ENCODE results near the gene EFTUD2. TPM values are rescaled to one million over a fixed set of nuclear protein-coding genes. Genes with fewer than 3 reads are reported as not detected.

EFTUD2 gene
- total RNA-seq, 1 experiment from 2014 or later = 119 TPM

DNA sequence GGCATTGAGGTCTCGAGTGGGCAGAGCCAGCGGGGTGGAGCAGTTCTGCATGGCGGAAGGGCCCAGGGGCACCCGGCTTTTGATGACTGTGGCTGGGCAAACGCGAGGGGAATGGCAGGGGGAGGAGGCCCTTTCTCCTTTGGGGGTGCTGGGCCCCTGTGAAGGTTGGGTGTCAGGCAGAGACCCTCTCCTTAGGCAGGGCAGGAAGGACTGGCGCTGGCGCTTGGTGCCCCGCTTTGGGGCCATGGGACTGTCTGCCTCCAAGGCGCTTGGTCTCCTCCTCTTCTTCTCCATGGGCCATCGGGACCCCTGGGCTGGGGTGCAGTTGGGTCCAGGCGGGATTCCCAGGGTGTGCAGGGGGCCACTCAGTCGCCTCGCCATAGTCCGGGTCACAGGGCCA, 28.9 kb upstream of the EFTUD2 start:
- ChIA-PET POLR2A (no interaction called here), CTCF (interaction anchor here (0.6 to 5.4 kb wide), 3 partner anchors 9 to 385 kb away, joined by 3 to 37 read pairs (median 27); no protein-coding TSS in a partner anchor)
- Mint-ChIP-seq H3K9me3 (ENCODE audit: unreplicated experiment) (no peaks in the 10 kb centered on the region), H3K4me1 (ENCODE audit: insufficient read depth, unreplicated experiment) (no peaks in the 10 kb centered on the region), H3K36me3 (ENCODE audit: insufficient read depth, unreplicated experiment) (peaks cover 6% of the 10 kb centered on the region), H3K27ac (ENCODE audit: low read depth, unreplicated experiment) (no peak overlapping the region), H3K4me3 (ENCODE audit: unreplicated experiment) (no peak overlapping the region), H3K27me3 (ENCODE audit: insufficient read depth, unreplicated experiment) (no peaks in the 10 kb centered on the region)
- TF ChIP-seq, protein P1, sequence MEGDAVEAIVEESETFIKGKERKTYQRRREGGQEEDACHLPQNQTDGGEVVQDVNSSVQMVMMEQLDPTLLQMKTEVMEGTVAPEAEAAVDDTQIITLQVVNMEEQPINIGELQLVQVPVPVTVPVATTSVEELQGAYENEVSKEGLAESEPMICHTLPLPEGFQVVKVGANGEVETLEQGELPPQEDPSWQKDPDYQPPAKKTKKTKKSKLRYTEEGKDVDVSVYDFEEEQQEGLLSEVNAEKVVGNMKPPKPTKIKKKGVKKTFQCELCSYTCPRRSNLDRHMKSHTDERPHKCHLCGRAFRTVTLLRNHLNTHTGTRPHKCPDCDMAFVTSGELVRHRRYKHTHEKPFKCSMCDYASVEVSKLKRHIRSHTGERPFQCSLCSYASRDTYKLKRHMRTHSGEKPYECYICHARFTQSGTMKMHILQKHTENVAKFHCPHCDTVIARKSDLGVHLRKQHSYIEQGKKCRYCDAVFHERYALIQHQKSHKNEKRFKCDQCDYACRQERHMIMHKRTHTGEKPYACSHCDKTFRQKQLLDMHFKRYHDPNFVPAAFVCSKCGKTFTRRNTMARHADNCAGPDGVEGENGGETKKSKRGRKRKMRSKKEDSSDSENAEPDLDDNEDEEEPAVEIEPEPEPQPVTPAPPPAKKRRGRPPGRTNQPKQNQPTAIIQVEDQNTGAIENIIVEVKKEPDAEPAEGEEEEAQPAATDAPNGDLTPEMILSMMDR (IDR thresholded peaks at IDR 0.05; ENCODE audit: unreplicated experiment) = no peak
- no peak for DNase-seq (ENCODE audit: unreplicated experiment)
- intact Hi-C loops (cut with micrococcal nuclease) = no loop called here
- no TSS peak for BruUV-seq (replicated peaks)

- no TSS peak for BruUV-seq (replicated peaks)
- DNase-seq (ENCODE audit: unreplicated experiment) = no peak
- CTCF ChIA-PET = interaction anchor here (0.6 to 4.2 kb wide), 2 partner anchors 93 to 384 kb away, joined by 3 to 27 read pairs; no protein-coding TSS in a partner anchor
- H3K4me3 Mint-ChIP-seq (ENCODE audit: unreplicated experiment) = no peak overlapping the region
- TF ChIP-seq, protein P1 (IDR thresholded peaks at IDR 0.05; ENCODE audit: unreplicated experiment) = no peak
- intact Hi-C loops (cut with micrococcal nuclease) = no loop called here
- H3K9me3 Mint-ChIP-seq (ENCODE audit: unreplicated experiment) = no peaks in the 10 kb centered on the region
- no peak overlapping the region for H3K27ac Mint-ChIP-seq (ENCODE audit: low read depth, unreplicated experiment)
- H3K4me1 Mint-ChIP-seq (ENCODE audit: insufficient read depth, unreplicated experiment) = no peaks in the 10 kb centered on the region
- H3K36me3 Mint-ChIP-seq (ENCODE audit: insufficient read depth, unreplicated experiment) = peaks cover 6% of the 10 kb centered on the region
- no peaks in the 10 kb centered on the region for H3K27me3 Mint-ChIP-seq (ENCODE audit: insufficient read depth, unreplicated experiment)
- POLR2A ChIA-PET = no interaction called here
These were observed 28.5 kb upstream of the EFTUD2 start for GRCh38 chr17:44927696-44928095.

GRCh38 chr17:44926821-44927525, 27.7 kb upstream of the EFTUD2 start:
- Mint-ChIP-seq H3K9me3 (ENCODE audit: unreplicated experiment) (no peaks in the 10 kb centered on the region), H3K4me1 (ENCODE audit: insufficient read depth, unreplicated experiment) (no peaks in the 10 kb centered on the region), H3K27me3 (ENCODE audit: insufficient read depth, unreplicated experiment) (no peaks in the 10 kb centered on the region), H3K4me3 (ENCODE audit: unreplicated experiment) (no peak overlapping the region), H3K27ac (ENCODE audit: low read depth, unreplicated experiment) (no peak overlapping the region), H3K36me3 (ENCODE audit: insufficient read depth, unreplicated experiment) (peaks cover 6% of the 10 kb centered on the region)
- intact Hi-C loops (cut with micrococcal nuclease) = no loop called here
- BruUV-seq (replicated peaks) = no TSS peak
- ChIA-PET CTCF (interaction anchor here (1.2 to 4.2 kb wide), 2 partner anchors 28 to 94 kb away, joined by 3 to 27 read pairs; no protein-coding TSS in a partner anchor), POLR2A (no interaction called here)
- no peak for DNase-seq (ENCODE audit: unreplicated experiment)
- TF ChIP-seq, protein P1 (IDR thresholded peaks at IDR 0.05; ENCODE audit: unreplicated experiment) = no peak

DNA sequence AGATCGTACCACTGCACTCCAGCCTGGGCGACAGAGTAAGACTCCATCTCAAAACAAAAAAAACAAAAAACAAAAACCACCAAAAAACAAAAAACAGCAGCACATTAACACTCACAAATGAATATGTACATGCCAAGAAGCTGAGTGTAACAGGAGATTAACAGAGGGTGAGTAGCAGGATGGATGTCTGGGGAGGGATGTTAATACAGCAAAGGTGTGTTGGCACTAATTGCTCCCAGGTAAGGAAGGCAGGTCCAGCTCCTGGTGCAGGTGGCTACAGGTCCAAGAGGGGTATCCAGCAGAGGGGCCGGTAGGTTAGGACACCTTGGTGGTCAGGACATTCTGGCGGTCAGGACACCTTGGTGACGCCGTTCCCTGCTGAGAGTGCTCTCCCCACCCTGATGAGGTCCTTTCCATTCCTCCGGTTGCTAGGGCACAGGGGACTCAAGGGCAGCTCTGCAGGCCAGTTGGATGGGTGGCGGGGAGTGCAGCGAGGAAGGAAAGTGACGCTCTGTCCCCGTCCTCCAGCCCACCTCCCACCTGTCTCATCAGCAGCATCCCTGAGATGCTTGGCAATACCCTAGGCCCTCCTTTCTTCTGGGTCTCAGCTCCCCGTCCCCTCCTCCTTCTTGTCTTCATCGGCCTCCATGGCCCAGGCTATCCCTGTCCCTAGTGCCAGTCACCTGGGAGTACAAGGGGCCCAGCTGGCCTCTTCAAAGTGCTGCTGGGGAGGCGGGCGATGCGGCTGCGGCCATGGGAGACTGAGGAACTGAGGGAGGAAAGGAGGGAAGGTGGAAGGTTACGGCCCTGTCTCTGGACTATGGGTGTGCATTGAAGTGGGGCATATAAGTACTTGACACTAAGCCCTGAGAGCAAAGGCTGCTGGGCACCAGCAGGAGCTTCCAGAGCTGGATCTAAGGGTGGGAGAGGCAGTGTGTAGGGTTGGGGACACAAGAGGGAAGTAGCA, 26.8 kb upstream of the EFTUD2 start:
- DNase-seq (ENCODE audit: unreplicated experiment) = no peak
- Mint-ChIP-seq H3K4me3 (ENCODE audit: unreplicated experiment) (no peak overlapping the region), H3K36me3 (ENCODE audit: insufficient read depth, unreplicated experiment) (peaks cover 6% of the 10 kb centered on the region), H3K4me1 (ENCODE audit: insufficient read depth, unreplicated experiment) (no peaks in the 10 kb centered on the region), H3K27ac (ENCODE audit: low read depth, unreplicated experiment) (no peak overlapping the region), H3K27me3 (ENCODE audit: insufficient read depth, unreplicated experiment) (no peaks in the 10 kb centered on the region), H3K9me3 (ENCODE audit: unreplicated experiment) (no peaks in the 10 kb centered on the region)
- intact Hi-C loops (cut with micrococcal nuclease) = no loop called here
- ChIA-PET POLR2A (interaction anchor here (0.7 to 1.0 kb wide), 2 partner anchors 93 to 306 kb away, joined by 3 read pairs; no protein-coding TSS in a partner anchor), CTCF (interaction anchor here (0.9 to 4.2 kb wide), 3 partner anchors 27 to 95 kb away, joined by 3 to 27 read pairs (median 3); no protein-coding TSS in a partner anchor)
- TF ChIP-seq, protein P1 (IDR thresholded peaks at IDR 0.05; ENCODE audit: unreplicated experiment) = no peak
- BruUV-seq (replicated peaks) = no TSS peak
